Thymus (tissue), 11 donors: ENCODE data around the gene DIAPH2. TPM values are rescaled to one million over a fixed set of nuclear protein-coding genes. Genes with fewer than 3 reads are reported as not detected.
"Not testable (repeated sequence)": the region's sequence is repeated elsewhere in the genome, so short reads cannot be mapped to it uniquely, and the experiment has no call there.

Experiments used
- DNase-seq, 9 donors: peaks; one replicate each; pipeline ENCODE4 v3.0.0-alpha.2; 2013; ENCODE audit warnings: low spot score in 9 of 9, low read depth in 6 of 9, missing footprints in 1 of 9
- H3K27ac ChIP-seq, 2 donors: one replicate each; pipeline ENCODE4 v1.5.1; 2013; ENCODE audit warnings: control low read depth in 1 of 2, low read depth in 1 of 2, low read length in 1 of 2, mild to moderate bottlenecking in 1 of 2, moderate library complexity in 1 of 2
- H3K27me3 ChIP-seq, 2 donors: one replicate each; pipeline ENCODE4 v1.5.1; 2013; ENCODE audit warnings: low read length in 1 of 2; ENCODE audit not compliant: control insufficient read depth in 2 of 2, insufficient read depth in 1 of 2
- H3K36me3 ChIP-seq, 2 donors: one replicate each; pipeline ENCODE4 v1.5.1; 2013; ENCODE audit warnings: low read length in 1 of 2, mild to moderate bottlenecking in 1 of 2, moderate library complexity in 1 of 2; ENCODE audit not compliant: control insufficient read depth in 2 of 2, insufficient read depth in 2 of 2
- H3K4me1 ChIP-seq, 2 donors: one replicate each; pipeline ENCODE4 v1.5.1; 2013; ENCODE audit warnings: low read length in 2 of 2; ENCODE audit not compliant: control insufficient read depth in 2 of 2, insufficient read depth in 2 of 2
- H3K4me3 ChIP-seq, 2 donors: one replicate each; pipeline ENCODE4 v1.5.1; 2013; ENCODE audit warnings: low read length in 2 of 2, control low read depth in 1 of 2, mild to moderate bottlenecking in 1 of 2
- H3K9me3 ChIP-seq, 2 donors: one replicate each; pipeline ENCODE4 v1.5.1; 2013; ENCODE audit warnings: low read length in 1 of 2, mild to moderate bottlenecking in 1 of 2; ENCODE audit not compliant: control insufficient read depth in 2 of 2, insufficient read depth in 1 of 2
- WGBS: extraction: QIAGEN DNeasy Blood & Tissue Kit; methylation state at CpG from one replicate; pipeline ENCODE4 v1.1.7; 2013; 5-methylcytosine and 5-hydroxymethylcytosine counted together
- polyA plus RNA-seq: library from polyadenylated mRNA; stranded (reverse); fragments of 200-250 nt; gene quantifications from one replicate; pipeline ENCODE4 v1.2.3, GENCODE V29; 2013
- total RNA-seq: library from RNA; stranded (reverse); fragments of 120-200 nt; gene quantifications from one replicate; pipeline ENCODE4 v1.2.4, GENCODE V29; 2013
- donor health status: healthy.

Gene DIAPH2
- total and polyA plus RNA-seq, 2 donors, result 4.8 to 13.1 TPM

- Histone ChIP-seq H3K27ac (no peak overlapping the region), H3K4me1 (no peaks in the 10 kb centered on the region), H3K27me3 (no peaks in the 10 kb centered on the region), H3K9me3 (no peaks in the 10 kb centered on the region), H3K4me3 (no peak overlapping the region), H3K36me3 (no peaks in the 10 kb centered on the region)
- WGBS, result 47% methylated on average over 1 of the region's 1 CpG
- no peak for DNase-seq
Measured at GRCh38 chrX:96707804-96708203, 23.2 kb downstream of the DIAPH2 start.

GRCh38 chrX:96710031-96710430 is 25.4 kb downstream of the DIAPH2 start:
- no peaks in the 10 kb centered on the region for H3K27me3 ChIP-seq
- no peaks in the 10 kb centered on the region for H3K36me3 ChIP-seq
- no peaks in the 10 kb centered on the region for H3K4me1 ChIP-seq
- H3K4me3 ChIP-seq, result no peak overlapping the region
- WGBS, result 96% methylated on average over 2 of the region's 2 CpGs
- no peak overlapping the region for H3K27ac ChIP-seq
- no peak for DNase-seq
- no peaks in the 10 kb centered on the region for H3K9me3 ChIP-seq

- Histone ChIP-seq H3K27ac (no peak overlapping the region), H3K9me3 (no peaks in the 10 kb centered on the region), H3K36me3 (no peaks in the 10 kb centered on the region), H3K4me1 (no peaks in the 10 kb centered on the region), H3K4me3 (no peak overlapping the region), H3K27me3 (no peaks in the 10 kb centered on the region)
- DNase-seq, result no peak
Measured at GRCh38 chrX:96713303-96713702, 28.7 kb downstream of the DIAPH2 start.

- 91% methylated on average over 6 of the region's 6 CpGs for WGBS
Measured at GRCh38 chrX:96714393-96714792, 29.8 kb downstream of the DIAPH2 start.

GRCh38 chrX:96715481-96715880 is 30.8 kb downstream of the DIAPH2 start:
- H3K27ac ChIP-seq, result no peak overlapping the region
- H3K4me1 ChIP-seq, result no peaks in the 10 kb centered on the region
- no peaks in the 10 kb centered on the region for H3K27me3 ChIP-seq
- 57% methylated on average over 3 of the region's 3 CpGs for WGBS
- no peaks in the 10 kb centered on the region for H3K36me3 ChIP-seq
- no peak overlapping the region for H3K4me3 ChIP-seq
- no peaks in the 10 kb centered on the region for H3K9me3 ChIP-seq
- DNase-seq, result no peak

More at GRCh38 chrX:96714393-96714792, 29.8 kb downstream of the DIAPH2 start:
- DNase-seq, H3K36me3 ChIP-seq, H3K4me1 ChIP-seq, H3K4me3 ChIP-seq, H3K27me3 ChIP-seq, H3K9me3 ChIP-seq, H3K27ac ChIP-seq: not testable (repeated sequence)

- H3K27me3 ChIP-seq, result no peaks in the 10 kb centered on the region
- no peaks in the 10 kb centered on the region for H3K9me3 ChIP-seq
- H3K27ac ChIP-seq, result no peak overlapping the region
- H3K4me3 ChIP-seq, result no peak overlapping the region
- no peak for DNase-seq
- H3K36me3 ChIP-seq, result no peaks in the 10 kb centered on the region
- 98% methylated on average over 5 of the region's 5 CpGs for WGBS
- H3K4me1 ChIP-seq, result no peaks in the 10 kb centered on the region
Measured at GRCh38 chrX:96719161-96719875, 34.7 kb downstream of the DIAPH2 start.

GRCh38 chrX:96721354-96721753 is 36.7 kb downstream of the DIAPH2 start:
- Histone ChIP-seq H3K9me3 (no peaks in the 10 kb centered on the region), H3K36me3 (no peaks in the 10 kb centered on the region), H3K4me1 (no peaks in the 10 kb centered on the region), H3K27ac (no peak overlapping the region), H3K4me3 (no peak overlapping the region), H3K27me3 (no peaks in the 10 kb centered on the region)
- no peak for DNase-seq

- Histone ChIP-seq H3K4me3 (no peak overlapping the region), H3K27ac (no peak overlapping the region), H3K4me1 (no peaks in the 10 kb centered on the region), H3K9me3 (no peaks in the 10 kb centered on the region), H3K27me3 (no peaks in the 10 kb centered on the region), H3K36me3 (no peaks in the 10 kb centered on the region)
- no peak for DNase-seq
- 96% methylated on average over 2 of the region's 2 CpGs for WGBS
Measured at GRCh38 chrX:96722781-96723180, 38.1 kb downstream of the DIAPH2 start.

- H3K4me3 ChIP-seq, result no peak overlapping the region
- H3K27ac ChIP-seq, result no peak overlapping the region
- WGBS, result 100% methylated on average over 1 of the region's 1 CpG
Measured at GRCh38 chrX:96729053-96729452, 44.4 kb downstream of the DIAPH2 start.

More at GRCh38 chrX:96729053-96729452, 44.4 kb downstream of the DIAPH2 start:
- DNase-seq, result no peak
- Histone ChIP-seq H3K4me1 (no peaks in the 10 kb centered on the region), H3K36me3 (no peaks in the 10 kb centered on the region), H3K27me3 (no peaks in the 10 kb centered on the region), H3K9me3 (no peaks in the 10 kb centered on the region)
